Liver (tissue), 9 donors: ENCODE results near the gene EPGN. TPM values are rescaled to one million over a fixed set of nuclear protein-coding genes. Genes with fewer than 3 reads are reported as not detected.

Experiments used
- DNase-seq: peaks from one replicate; pipeline ENCODE4 v3.0.0-alpha.2; 2017; ENCODE audit warnings: low spot score
- H3K27ac ChIP-seq, 2 donors: one replicate each; pipeline ENCODE4 v1.7.0; 2013; ENCODE audit warnings: inconsistent platforms in 2 of 2, low read length in 2 of 2, control low read depth in 1 of 2, low read depth in 1 of 2, mild to moderate bottlenecking in 1 of 2
- H3K27me3 ChIP-seq, 4 donors: one replicate each; pipeline versions ENCODE4 v1.6.1 to v1.7.0; 2013; ENCODE audit warnings: low read length in 3 of 4, inconsistent platforms in 1 of 4, mild to moderate bottlenecking in 1 of 4, moderate library complexity in 1 of 4; ENCODE audit not compliant: control insufficient read depth in 4 of 4, insufficient read depth in 4 of 4
- H3K36me3 ChIP-seq, 4 donors: one replicate each; pipeline versions ENCODE4 v1.6.1 to v1.7.0; 2013; ENCODE audit warnings: low read length in 3 of 4, mild to moderate bottlenecking in 3 of 4, low read depth in 1 of 4, moderate library complexity in 1 of 4; ENCODE audit not compliant: control insufficient read depth in 4 of 4, insufficient read depth in 3 of 4
- H3K4me1 ChIP-seq, 4 donors: one replicate each; pipeline versions ENCODE4 v1.6.1 to v1.7.0; 2013; ENCODE audit warnings: low read length in 3 of 4, mild to moderate bottlenecking in 3 of 4, moderate library complexity in 1 of 4; ENCODE audit not compliant: control insufficient read depth in 4 of 4, insufficient read depth in 4 of 4
- H3K4me3 ChIP-seq, 3 donors: one replicate each; pipeline versions ENCODE4 v1.6.1 to v1.7.0; 2013; ENCODE audit warnings: low read length in 3 of 3, control low read depth in 1 of 3, low read depth in 1 of 3, mild to moderate bottlenecking in 1 of 3
- H3K9ac ChIP-seq, 2 donors: one replicate each; pipeline ENCODE4 v1.7.0; 2013; ENCODE audit warnings: low read length in 2 of 2, mild to moderate bottlenecking in 2 of 2, moderate library complexity in 2 of 2, control low read depth in 1 of 2, low read depth in 1 of 2
- H3K9me3 ChIP-seq, 4 donors: one replicate each; pipeline versions ENCODE4 v1.6.1 to v1.7.0; 2013; ENCODE audit warnings: low read length in 3 of 4; ENCODE audit not compliant: control insufficient read depth in 4 of 4
- ATF3 ChIP-seq: IDR thresholded peaks from 2 replicates; pipeline ENCODE4 v1.6.1; 2016; ENCODE audit warnings: antibody characterized with exemption
- CTCF ChIP-seq: fragments of 150-350 bp; IDR thresholded peaks from 2 replicates; pipeline ENCODE4 v1.5.1; 2017; ENCODE audit warnings: improper control_type of control experiment, low read depth, low read length; ENCODE audit not compliant: missing input control
- FOXA1 ChIP-seq: IDR thresholded peaks from 2 replicates; pipeline ENCODE4 v1.6.1; 2016; ENCODE audit warnings: antibody characterized with exemption
- FOXA2 ChIP-seq: IDR thresholded peaks from 2 replicates; pipeline ENCODE4 v1.6.1; 2016; ENCODE audit warnings: antibody characterized with exemption
- HNF4A ChIP-seq, 2 donors: conservative IDR thresholded peaks; 2 replicates each; pipeline ENCODE4 v1.6.1; 2016; ENCODE audit warnings: antibody characterized with exemption in 2 of 2, mild to moderate bottlenecking in 2 of 2
- HNF4G ChIP-seq: IDR thresholded peaks from 2 replicates; pipeline ENCODE4 v1.6.1; 2016; ENCODE audit warnings: antibody characterized with exemption
- JUND ChIP-seq, 2 donors: IDR thresholded peaks; 2 replicates each; pipeline ENCODE4 v1.6.1; 2016; ENCODE audit warnings: antibody characterized with exemption in 2 of 2
- MAX ChIP-seq: IDR thresholded peaks from 2 replicates; pipeline ENCODE4 v1.6.1; 2016; ENCODE audit warnings: antibody characterized with exemption
- NR2F2 ChIP-seq: IDR thresholded peaks from 2 replicates; pipeline ENCODE4 v1.6.1; 2016; ENCODE audit warnings: antibody characterized with exemption
- RAD21 ChIP-seq, 2 donors: IDR thresholded peaks; 2 replicates each; pipeline ENCODE4 v1.6.1; 2016; ENCODE audit warnings: antibody characterized with exemption in 2 of 2, mild to moderate bottlenecking in 2 of 2
- RXRA ChIP-seq, 2 donors: IDR thresholded peaks; 2 replicates each; pipeline ENCODE4 v1.6.1; 2017 to 2018; ENCODE audit warnings: antibody characterized with exemption in 2 of 2, mild to moderate bottlenecking in 1 of 2
- SP1 ChIP-seq: IDR thresholded peaks from 2 replicates; pipeline ENCODE4 v1.6.1; 2018; ENCODE audit warnings: antibody characterized with exemption, mild to moderate bottlenecking
- TAF1 ChIP-seq: conservative IDR thresholded peaks from 2 replicates; pipeline ENCODE4 v1.6.1; 2016; ENCODE audit warnings: antibody characterized with exemption, mild to moderate bottlenecking
- YY1 ChIP-seq: IDR thresholded peaks from 2 replicates; pipeline ENCODE4 v1.6.1; 2016; ENCODE audit warnings: antibody characterized with exemption, mild to moderate bottlenecking
- ZBTB33 ChIP-seq: IDR thresholded peaks from 2 replicates; pipeline ENCODE4 v1.6.1; 2016; ENCODE audit warnings: antibody characterized with exemption
- WGBS: extraction: QIAGEN DNeasy Blood & Tissue Kit; methylation state at CpG from one replicate; pipeline ENCODE4 v1.1.7; 2013; 5-methylcytosine and 5-hydroxymethylcytosine counted together
- polyA plus RNA-seq, 2 donors: library from polyadenylated mRNA; stranded (reverse) in 1 of 2; unstranded in 1 of 2; fragments of 200-250 nt in 1 of 2; fragments of >200 nt in 1 of 2; fragmentation: Nextera tagmentation in 1 of 2; extraction: Ambion mirVana in 1 of 2; gene quantifications; one replicate each; pipeline versions ENCODE4 v1.2.1 to v1.2.3, GENCODE V29; 2013 to 2015
- total RNA-seq, 2 donors: library from RNA; depleted of rRNA; stranded (reverse); fragments of >200 nt; gene quantifications; one replicate each; pipeline ENCODE4 v1.2.3, GENCODE V29; 2014
- donor health status: healthy.
- donor health status: healthy.
- donor health status: healthy.
- donor health status: healthy.
- donor health status: healthy.

EPGN gene
- total and polyA plus RNA-seq, 4 donors, result 0.09 to 0.75 TPM; not detected in 2

- TF ChIP-seq ATF3 (no peak), ZBTB33 (no peak)
Observed at GRCh38 chr4:74325886-74326285, 17.6 kb downstream of the EPGN start (continued).

GRCh38 chr4:74327762-74328161, 19.5 kb downstream of the EPGN start:
- WGBS, result 67% methylated on average over 3 of the region's 3 CpGs
- no peaks in the 10 kb centered on the region for H3K27me3 ChIP-seq
- H3K9me3 ChIP-seq, result no peaks in the 10 kb centered on the region
- no peak overlapping the region for H3K9ac ChIP-seq
- TF ChIP-seq SP1 (no peak), FOXA1 (no peak), ZBTB33 (no peak), TAF1 (no peak)
- H3K4me3 ChIP-seq, result no peak overlapping the region
- no peaks in the 10 kb centered on the region for H3K4me1 ChIP-seq
- no peaks in the 10 kb centered on the region for H3K36me3 ChIP-seq
- DNase-seq, result no peak
- no peak overlapping the region for H3K27ac ChIP-seq

- H3K36me3 ChIP-seq, result no peaks in the 10 kb centered on the region
- WGBS, result 93% methylated on average over 1 of the region's 1 CpG
- no peak overlapping the region for H3K27ac ChIP-seq
- no peaks in the 10 kb centered on the region for H3K27me3 ChIP-seq
- H3K4me3 ChIP-seq, result no peak overlapping the region
- H3K9me3 ChIP-seq, result no peaks in the 10 kb centered on the region
- no peak overlapping the region for H3K9ac ChIP-seq
- DNase-seq, result no peak
- no peaks in the 10 kb centered on the region for H3K4me1 ChIP-seq
- no peak for TF ChIP-seq HNF4G
- TF ChIP-seq FOXA2, result no peak
- TF ChIP-seq JUND (IDR thresholded peaks at IDR 0.05), result no peak
- no peak for TF ChIP-seq SP1
- no peak for TF ChIP-seq MAX
- no peak for TF ChIP-seq TAF1
- TF ChIP-seq NR2F2, result no peak
- no peak for TF ChIP-seq FOXA1
- no peak for TF ChIP-seq RAD21 (IDR thresholded peaks at IDR 0.05)
Observed at GRCh38 chr4:74328501-74328900, 20.2 kb downstream of the EPGN start.

GRCh38 chr4:74329307-74329706, 21.0 kb downstream of the EPGN start:
- H3K9me3 ChIP-seq, result peaks cover 0 to 3% (median 0%) of the 10 kb centered on the region in 4 donors
- H3K27ac ChIP-seq, result no peak overlapping the region
- TF ChIP-seq CTCF (no peak), HNF4A (conservative IDR thresholded peaks at IDR 0.05) (no peak), FOXA1 (no peak), FOXA2 (no peak), RAD21 (IDR thresholded peaks at IDR 0.05) (no peak), TAF1 (no peak), ATF3 (no peak), RXRA (IDR thresholded peaks at IDR 0.05) (no peak), YY1 (no peak), NR2F2 (no peak)
- DNase-seq, result no peak
- no peak overlapping the region for H3K9ac ChIP-seq
- H3K36me3 ChIP-seq, result no peaks in the 10 kb centered on the region
- H3K4me3 ChIP-seq, result no peak overlapping the region
- no peaks in the 10 kb centered on the region for H3K27me3 ChIP-seq
- H3K4me1 ChIP-seq, result no peaks in the 10 kb centered on the region
